G401.6 (cell line): ENCODE data around the gene MYO15B.

ENCODE experiments used
- FAIRE-seq: peaks from 2 replicates; lab custom pipeline; 2012; peaks lifted over from hg19 to GRCh38; lab: Jason Lieb, UNC

The MYO15B gene

GRCh38 chr17:75587675-75588595 is at the start of gene MYO15B:
Gene MYO15B (plus strand): TSS chr17:75587800. CDS start chr17:75588058, 258 bp downstream.
- FAIRE-seq = no peak

DNA sequence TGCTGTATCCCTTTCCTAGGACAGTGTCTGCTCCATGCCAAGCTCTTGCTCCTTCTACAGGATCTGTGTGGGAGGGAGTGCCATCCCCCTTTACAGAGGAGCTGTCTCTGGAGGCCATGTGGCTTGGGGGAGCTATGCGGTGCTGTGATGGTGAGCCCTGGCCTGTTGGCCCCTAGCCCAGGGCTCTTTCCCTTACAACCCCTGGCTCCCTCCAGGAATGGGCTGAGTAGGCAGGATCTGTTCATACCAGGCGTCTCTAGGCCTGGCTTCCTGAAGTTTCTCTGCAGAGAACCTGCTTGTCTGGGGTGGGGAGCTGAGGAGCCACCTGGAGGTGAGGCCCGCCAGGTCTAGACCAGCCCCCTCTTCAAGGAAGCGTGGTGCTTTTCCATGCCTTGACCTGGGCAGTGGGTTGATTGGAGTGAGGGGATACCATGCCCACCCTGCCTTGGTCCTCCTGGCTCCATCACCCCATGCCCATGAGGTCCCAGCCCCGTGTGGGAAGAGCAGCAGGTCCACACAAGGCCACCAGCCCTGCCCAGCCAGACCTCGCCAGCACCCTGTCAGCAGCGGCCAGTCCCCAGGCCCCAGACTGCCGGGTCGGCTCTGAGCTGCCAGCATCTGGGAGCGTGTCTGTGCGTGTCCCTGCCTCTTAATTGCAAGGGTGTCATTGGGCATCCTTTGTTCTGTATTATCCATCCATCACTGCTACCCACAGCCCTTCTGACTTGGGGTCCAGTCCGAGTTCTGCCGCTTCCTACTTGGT is 47.5 kb upstream of the MYO15B start:
- no peak for FAIRE-seq

DNA sequence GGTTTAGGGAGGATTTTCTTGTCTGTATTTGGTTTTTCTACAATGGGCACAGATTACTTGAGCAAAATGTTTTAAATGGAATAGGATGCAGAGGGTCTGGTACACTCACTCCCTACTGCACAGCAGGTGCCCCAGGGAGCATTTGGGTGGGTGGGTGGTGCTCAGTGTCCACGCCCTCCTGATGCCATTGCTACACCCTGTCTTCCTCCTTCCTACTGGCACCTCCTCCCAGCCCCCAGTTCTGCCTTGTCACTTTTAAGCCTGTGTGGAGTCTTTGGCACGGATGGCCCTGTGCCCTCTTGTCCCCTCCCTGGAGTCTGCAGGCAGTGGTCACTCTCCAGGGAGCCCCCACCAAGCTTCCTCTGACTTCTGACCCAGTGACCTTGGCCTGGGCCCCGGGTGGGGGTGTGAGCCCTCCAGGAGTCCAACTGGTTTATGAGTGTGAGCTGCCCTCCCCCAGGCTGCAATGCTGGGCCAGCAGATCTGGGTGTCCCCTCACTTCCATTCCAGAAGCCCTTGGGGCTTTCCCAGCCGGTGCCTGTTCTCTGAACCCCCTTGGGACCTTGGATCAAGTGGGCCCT is 46.6 kb upstream of the MYO15B start:
- FAIRE-seq = no peak

DNA sequence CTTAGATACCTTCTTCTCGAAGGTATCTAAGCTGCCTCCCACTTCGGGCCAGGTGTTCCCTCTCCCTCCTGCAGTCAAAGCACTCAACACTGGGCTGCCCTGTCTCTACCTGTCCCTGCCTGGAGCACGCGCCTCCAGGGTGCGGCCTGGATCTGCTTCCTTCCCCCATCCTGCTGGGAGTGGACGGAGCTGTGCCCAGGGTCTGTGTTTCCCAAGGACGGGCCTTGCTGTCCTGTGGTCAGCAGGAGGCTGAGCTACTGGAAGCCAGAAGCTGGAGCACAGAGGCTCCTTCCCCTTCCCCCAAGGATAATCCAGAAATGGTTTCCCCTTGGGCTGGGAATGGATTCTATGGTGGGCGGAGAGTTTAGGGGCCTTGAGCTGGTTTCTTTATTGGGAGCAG is 45.4 kb upstream of the MYO15B start:
- FAIRE-seq = no peak

GRCh38 chr17:75542728-75543336 is 44.8 kb upstream of the MYO15B start:
- no peak for FAIRE-seq

- no peak for FAIRE-seq
These were observed 43.4 kb upstream of the MYO15B start for GRCh38 chr17:75544250-75544649.

DNA sequence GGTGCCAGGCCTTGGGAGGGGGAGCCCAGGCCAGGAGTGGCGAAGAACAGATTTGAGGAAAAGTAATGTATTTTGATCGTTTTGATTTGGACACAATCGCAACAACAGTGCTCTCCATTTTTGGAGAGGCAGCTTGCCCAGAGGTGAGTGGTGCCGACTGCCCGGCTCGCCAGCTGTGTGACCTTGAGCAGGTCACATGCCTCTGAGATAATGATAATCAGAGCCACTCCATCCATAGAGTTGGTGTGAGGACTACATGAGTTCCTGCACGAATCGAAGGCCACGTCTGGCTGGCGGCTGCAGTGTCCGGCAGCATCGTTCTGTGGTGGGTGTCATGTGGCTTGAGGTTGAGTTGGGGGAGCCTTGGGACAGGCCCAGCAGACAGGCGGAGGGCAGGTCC is 41.4 kb upstream of the MYO15B start:
- no peak for FAIRE-seq

GRCh38 chr17:75547091-75547490 is 40.5 kb upstream of the MYO15B start:
- no peak for FAIRE-seq

DNA sequence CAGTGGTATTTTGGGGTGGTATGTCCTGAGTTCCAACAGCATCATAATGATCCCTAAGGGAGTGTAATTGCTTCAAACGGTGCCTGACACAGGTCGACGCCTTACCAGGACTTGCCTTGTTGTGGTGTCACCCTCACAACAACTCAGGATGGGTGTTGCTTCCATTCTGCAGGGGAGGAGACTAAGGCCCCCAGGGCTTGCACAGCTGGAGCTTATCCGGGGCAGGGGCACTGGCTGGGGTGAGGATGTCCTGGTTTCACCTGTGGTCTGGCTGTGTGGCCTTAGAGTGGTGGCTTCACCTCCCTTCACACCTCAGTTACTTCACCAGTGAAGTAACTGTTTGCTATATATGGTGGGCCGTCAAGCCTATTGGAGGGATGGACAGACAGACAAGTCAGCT is 38.8 kb upstream of the MYO15B start:
- no peak for FAIRE-seq

DNA sequence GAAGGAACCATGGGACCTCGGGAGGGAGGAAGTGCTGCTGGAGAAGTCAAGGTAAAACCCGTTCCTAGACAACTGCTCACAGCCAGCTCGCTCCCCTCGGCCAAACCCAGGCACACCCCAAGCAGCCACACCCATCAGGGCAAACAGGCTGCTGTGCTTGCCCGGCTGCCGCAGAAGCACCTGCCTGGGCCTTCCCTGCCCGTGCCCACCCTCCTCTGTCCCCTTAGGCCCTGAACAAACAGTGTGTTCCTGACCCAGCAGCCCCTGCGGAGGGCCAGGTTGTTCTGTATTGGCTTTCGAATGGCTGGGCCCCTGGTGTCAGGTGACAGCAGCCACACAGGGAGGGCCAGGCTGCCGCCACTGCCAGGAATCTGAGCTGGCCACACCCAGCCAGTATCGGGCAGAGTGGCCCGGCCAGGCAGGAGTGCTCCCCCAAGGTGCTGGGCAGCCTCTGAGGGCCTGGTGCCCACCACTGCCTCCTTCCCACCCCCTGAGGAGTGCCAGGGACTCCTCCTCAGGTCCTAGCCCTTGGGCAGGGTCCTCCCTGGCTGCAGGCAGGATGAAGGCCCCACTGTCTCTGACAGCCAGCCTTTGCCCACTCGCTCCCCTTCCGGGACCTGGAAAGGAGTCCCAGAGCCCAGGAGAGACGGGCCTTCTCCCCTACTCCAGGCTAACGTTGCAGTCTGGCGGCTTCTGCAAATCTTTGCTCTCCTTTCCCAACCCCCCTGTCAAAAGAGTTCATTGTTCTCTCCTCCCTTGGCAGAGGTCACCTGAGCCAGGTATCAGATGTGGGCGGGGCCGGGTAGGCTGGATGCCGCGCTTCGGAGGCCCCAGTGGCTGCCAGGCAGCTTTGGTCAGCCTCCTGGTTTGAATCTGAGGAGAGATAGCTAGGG is 38.1 kb upstream of the MYO15B start:
- FAIRE-seq = no peak

- FAIRE-seq = no peak
These were observed 37.5 kb upstream of the MYO15B start for GRCh38 chr17:75550139-75550465.

- FAIRE-seq = no peak
These were observed 36.3 kb upstream of the MYO15B start for GRCh38 chr17:75551266-75551665.

- FAIRE-seq = no peak
These were observed 34.9 kb upstream of the MYO15B start for GRCh38 chr17:75552425-75553294.

DNA sequence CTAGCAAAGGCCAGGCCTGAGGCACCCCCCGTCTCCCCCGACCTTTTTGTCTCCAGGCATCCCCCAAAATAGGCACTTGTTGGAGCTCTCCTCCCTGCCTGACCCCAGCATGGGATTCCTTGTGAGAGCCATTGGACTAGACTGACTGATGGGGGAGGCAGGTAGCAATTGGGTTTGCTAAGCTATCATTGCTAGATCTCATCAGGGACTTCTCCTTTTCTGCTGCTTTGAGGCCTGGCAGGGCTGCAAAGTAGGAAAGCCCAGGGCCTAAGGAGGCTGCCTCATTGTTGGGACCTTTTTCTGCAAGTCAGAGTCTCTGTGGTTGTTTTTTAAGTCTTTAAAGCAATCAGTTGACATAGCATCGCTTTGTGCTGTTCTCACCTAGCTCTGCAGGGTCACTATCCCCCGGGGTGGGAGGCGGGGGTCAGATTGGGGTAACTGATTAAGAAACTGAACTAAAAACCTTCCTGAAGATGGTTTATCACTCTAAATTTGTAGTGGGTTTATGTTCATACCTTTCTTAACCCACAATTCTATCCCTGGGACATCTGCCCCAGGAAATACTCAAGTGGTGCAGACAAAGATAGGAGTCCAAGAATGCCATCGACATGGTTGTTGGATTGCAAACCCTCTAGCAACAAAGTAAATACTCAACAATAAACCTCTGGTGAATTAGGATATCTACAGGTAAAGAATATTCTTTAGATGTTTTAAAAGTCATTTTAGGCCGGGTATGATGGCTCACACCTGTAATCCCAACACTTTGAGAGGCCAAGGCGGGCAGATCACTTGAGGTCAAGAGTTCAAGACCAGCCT is 34.1 kb upstream of the MYO15B start:
- FAIRE-seq = no peak

DNA sequence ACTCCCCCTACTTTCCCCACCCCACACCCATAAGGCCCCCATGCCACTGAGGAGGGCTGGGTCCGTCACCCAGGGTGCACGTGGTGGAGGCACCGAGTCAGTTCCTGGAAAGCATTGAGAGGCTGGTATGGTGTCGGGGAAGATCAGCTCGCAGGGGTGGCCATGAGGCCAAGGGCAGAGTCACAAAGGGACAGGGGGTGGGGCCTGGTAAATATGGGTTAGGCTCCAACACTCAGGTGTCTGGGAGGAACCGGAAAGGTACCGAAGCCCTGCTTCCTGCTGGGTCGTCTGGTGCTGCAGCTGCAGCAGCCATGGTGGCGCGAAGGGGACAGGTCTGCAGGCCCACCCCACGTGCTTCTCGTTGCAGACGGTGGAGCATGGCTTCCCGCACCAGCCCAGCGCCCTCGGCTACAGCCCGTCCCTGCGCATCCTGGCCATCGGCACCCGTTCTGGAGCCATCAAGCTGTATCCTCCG is 31.9 kb upstream of the MYO15B start:
- FAIRE-seq = no peak

DNA sequence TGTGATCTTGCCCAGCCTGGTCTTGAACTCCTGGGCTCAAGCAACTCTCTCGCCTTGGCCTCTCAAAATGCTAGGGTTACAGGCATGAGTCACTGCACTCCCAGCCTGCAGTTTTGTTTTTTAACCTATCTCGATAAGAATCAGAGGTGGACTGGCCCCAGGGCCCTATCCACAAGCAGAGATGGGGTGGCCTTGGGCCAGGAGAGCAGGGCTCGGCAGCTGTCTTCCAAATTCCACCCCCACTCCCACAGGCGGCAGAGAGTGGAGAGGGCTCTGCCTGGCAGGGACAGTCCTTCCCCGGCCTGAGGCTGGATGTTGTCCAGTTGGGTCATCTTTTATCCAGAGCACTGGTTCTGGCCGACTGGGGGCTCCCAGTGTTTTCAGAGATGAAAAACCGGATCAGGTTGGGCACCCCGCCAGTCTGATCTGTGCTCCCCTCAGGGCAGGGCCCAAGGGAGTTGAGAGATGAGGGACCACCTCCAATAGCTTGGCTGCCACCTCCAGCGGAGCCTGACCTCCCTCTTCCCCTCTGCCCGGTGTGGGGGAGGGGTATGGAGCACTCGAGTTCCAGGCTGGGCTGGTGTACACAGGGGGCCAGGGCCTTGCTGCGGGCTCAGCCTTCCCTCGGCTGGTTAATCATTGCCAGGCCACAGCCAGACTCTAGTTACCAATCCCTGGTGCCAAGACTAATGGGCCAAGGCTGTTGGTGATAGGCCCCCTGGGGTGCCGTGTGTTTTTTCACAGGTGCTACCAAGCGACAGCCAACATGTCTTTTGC is 30.3 kb upstream of the MYO15B start:
- FAIRE-seq = no peak

GRCh38 chr17:75557852-75558665 is 29.5 kb upstream of the MYO15B start:
- FAIRE-seq = no peak
